HEK293 (cell line): ENCODE data around the gene FUT8.

Experiments
- CTCF ChIA-PET: fragments of 350-600 bp; formaldehyde crosslinking; extraction: SDS; loops from one replicate; lab custom pipeline; 2021; ENCODE audit warnings: antibody characterized with exemption; lab: Yijun Ruan, JAX
- POLR2A ChIA-PET: fragments of 300-600 bp; formaldehyde crosslinking; extraction: SDS; loops from one replicate; lab custom pipeline; 2020; ENCODE audit warnings: antibody characterized with exemption, inconsistent platforms; lab: Yijun Ruan, JAX
- H3K27ac ChIP-seq: fragments of 200-500 bp; sonication (Bioruptor generic); 2 replicates; pipeline ENCODE4 v1.5.1; 2014; ENCODE audit warnings: low read depth, low read length, control low read depth, inconsistent platforms; ENCODE audit errors: extremely low read depth
- H3K36me3 ChIP-seq, 2 experiments: fragments of 200-500 bp in 1 of 2; sonication (Bioruptor generic) in 1 of 2; 1 replicate in 1 of 2; 2 replicates in 1 of 2; pipeline ENCODE4 v1.5.1; 2014 to 2017; ENCODE audit warnings: inconsistent platforms in 2 of 2, low read length in 2 of 2; ENCODE audit not compliant: control insufficient read depth in 2 of 2, insufficient read depth in 1 of 2
- H3K4me1 ChIP-seq: fragments of 200-500 bp; sonication (Bioruptor generic); 2 replicates; pipeline ENCODE4 v1.5.1; 2014; ENCODE audit warnings: mild to moderate bottlenecking, low read length, inconsistent platforms; ENCODE audit not compliant: control insufficient read depth, insufficient read depth
- H3K4me3 ChIP-seq: 2 replicates; pipeline ENCODE4 v1.5.1; 2011; ENCODE audit warnings: low read depth, mild to moderate bottlenecking, control low read depth, low read length, moderate library complexity
- H3K9me3 ChIP-seq: fragments of 200-500 bp; sonication (Bioruptor generic); 2 replicates; pipeline ENCODE4 v1.5.1; 2014; ENCODE audit warnings: low read depth, low read length, inconsistent platforms; ENCODE audit not compliant: control insufficient read depth, insufficient read depth
- KLF10 ChIP-seq: fragments of 450-650 bp; IDR thresholded peaks from 2 replicates; pipeline ENCODE4 v1.5.1; 2018; ENCODE audit warnings: missing biosample characterization, mild to moderate bottlenecking, missing genetic modification characterization
- OSR2 ChIP-seq: fragments of 450-650 bp; formaldehyde crosslinking; IDR thresholded peaks from 2 replicates; pipeline ENCODE4 v1.5.1; 2016; ENCODE audit warnings: missing biosample characterization, missing genetic modification characterization
- TSHZ1 ChIP-seq: fragments of 450-650 bp; formaldehyde crosslinking; IDR thresholded peaks from 2 replicates; pipeline ENCODE4 v1.5.1; 2016; ENCODE audit warnings: missing biosample characterization, missing genetic modification characterization, borderline replicate concordance
- WT1 ChIP-seq: fragments of 450-650 bp; formaldehyde crosslinking; IDR thresholded peaks from 2 replicates; pipeline ENCODE4 v1.5.1; 2016; ENCODE audit warnings: missing biosample characterization, missing genetic modification characterization
- YY1 ChIP-seq: fragments of 450-650 bp; formaldehyde crosslinking; IDR thresholded peaks from 2 replicates; pipeline ENCODE4 v1.5.1; 2018; ENCODE audit warnings: missing biosample characterization, missing genetic modification characterization
- ZBTB17 ChIP-seq: fragments of 450-650 bp; formaldehyde crosslinking; IDR thresholded peaks from 2 replicates; pipeline ENCODE4 v1.5.1; 2016; ENCODE audit warnings: missing biosample characterization, missing genetic modification characterization
- ZBTB44 ChIP-seq: fragments of 450-650 bp; IDR thresholded peaks from 2 replicates; pipeline ENCODE4 v1.5.1; 2018; ENCODE audit warnings: missing biosample characterization, mild to moderate bottlenecking, missing genetic modification characterization
- ZNF169 ChIP-seq: fragments of 450-650 bp; formaldehyde crosslinking; IDR thresholded peaks from 2 replicates; pipeline ENCODE4 v1.5.1; 2016; ENCODE audit warnings: missing biosample characterization, missing genetic modification characterization
- ZNF175 ChIP-seq: fragments of 450-650 bp; formaldehyde crosslinking; IDR thresholded peaks from 2 replicates; pipeline ENCODE4 v1.5.1; 2016; ENCODE audit warnings: missing biosample characterization, missing genetic modification characterization
- ZNF24 ChIP-seq: fragments of 450-650 bp; formaldehyde crosslinking; IDR thresholded peaks from 2 replicates; pipeline ENCODE4 v1.5.1; 2016; ENCODE audit warnings: missing biosample characterization, missing genetic modification characterization
- ZNF514 ChIP-seq: fragments of 450-650 bp; formaldehyde crosslinking; IDR thresholded peaks from 2 replicates; pipeline ENCODE4 v1.5.1; 2016; ENCODE audit warnings: missing biosample characterization, missing genetic modification characterization
- ZNF544 ChIP-seq: fragments of 450-650 bp; formaldehyde crosslinking; IDR thresholded peaks from 2 replicates; pipeline ENCODE4 v1.5.0; 2017; ENCODE audit warnings: missing biosample characterization, missing genetic modification characterization
- ZNF561 ChIP-seq: fragments of 450-650 bp; IDR thresholded peaks from 2 replicates; pipeline ENCODE4 v1.5.1; 2018; ENCODE audit warnings: missing biosample characterization, missing genetic modification characterization, borderline replicate concordance
- ZNF585B ChIP-seq: fragments of 450-650 bp; formaldehyde crosslinking; IDR thresholded peaks from 2 replicates; pipeline ENCODE4 v1.5.1; 2016; ENCODE audit warnings: missing biosample characterization, missing genetic modification characterization
- ZNF639 ChIP-seq: fragments of 450-650 bp; formaldehyde crosslinking; IDR thresholded peaks from 2 replicates; pipeline ENCODE4 v1.5.1; 2016; ENCODE audit warnings: missing biosample characterization, missing genetic modification characterization
- ZNF645 ChIP-seq: fragments of 450-650 bp; formaldehyde crosslinking; IDR thresholded peaks from 2 replicates; pipeline ENCODE4; 2016; ENCODE audit warnings: missing biosample characterization, missing genetic modification characterization
- ZNF654 ChIP-seq: fragments of 450-650 bp; formaldehyde crosslinking; IDR thresholded peaks from 2 replicates; pipeline ENCODE4 v1.5.1; 2016; ENCODE audit warnings: low read depth, missing biosample characterization, missing genetic modification characterization
- ZSCAN23 ChIP-seq: fragments of 450-650 bp; formaldehyde crosslinking; IDR thresholded peaks from 2 replicates; pipeline ENCODE4 v1.5.1; 2016; ENCODE audit warnings: missing biosample characterization, missing genetic modification characterization

FUT8 gene

GRCh38 chr14:65558363-65558762 lies 145.8 kb downstream of the FUT8 start:
- no peaks in the 10 kb centered on the region for H3K9me3 ChIP-seq
- CTCF ChIA-PET = interaction anchor here (0.8 kb wide), 1 partner anchor 24 kb away, joined by 5 read pairs; no protein-coding TSS in a partner anchor
- no peak overlapping the region for H3K4me3 ChIP-seq
- POLR2A ChIA-PET = interaction anchor here (0.6 kb wide), 1 partner anchor 100 kb away, joined by 5 read pairs; no protein-coding TSS in a partner anchor
- no peaks in the 10 kb centered on the region for H3K36me3 ChIP-seq
- H3K4me1 ChIP-seq = no peaks in the 10 kb centered on the region
- no peak for TF ChIP-seq YY1 (tag by site-specific recombination)
- no peak overlapping the region for H3K27ac ChIP-seq

- H3K27ac ChIP-seq = no peak overlapping the region
- TF ChIP-seq ZNF175 (tag by site-specific recombination) = no peak
- no peak for TF ChIP-seq ZNF544 (tag by site-specific recombination)
- no peak for TF ChIP-seq ZNF561 (tag by site-specific recombination)
- TF ChIP-seq ZNF639 (tag by site-specific recombination) = no peak
- TF ChIP-seq WT1 = no peak
- TF ChIP-seq ZNF514 (tag by site-specific recombination) = no peak
- TF ChIP-seq ZNF169 (tag by site-specific recombination) = no peak
- TF ChIP-seq OSR2 (tag by site-specific recombination) = no peak
- TF ChIP-seq KLF10 (tag by site-specific recombination) = no peak
- TF ChIP-seq ZNF654 (tag by site-specific recombination) = no peak
- no peak for TF ChIP-seq ZBTB17 (tag by site-specific recombination)
- no peak for TF ChIP-seq ZNF24 (tag by site-specific recombination)
- no peak for TF ChIP-seq TSHZ1 (tag by site-specific recombination)
- no peak for TF ChIP-seq ZSCAN23 (tag by site-specific recombination)
- TF ChIP-seq ZNF585B (tag by site-specific recombination) = no peak
- no peak for TF ChIP-seq ZNF645 (tag by site-specific recombination)
- TF ChIP-seq ZBTB44 (tag by site-specific recombination) = no peak
- TF ChIP-seq, all 188 proteins: peak for 0
- Histone ChIP-seq H3K9me3 (no peaks in the 10 kb centered on the region), H3K4me1 (no peaks in the 10 kb centered on the region), H3K36me3 (no peaks in the 10 kb centered on the region), H3K4me3 (no peak overlapping the region)
- CTCF ChIA-PET = no interaction called here
- POLR2A ChIA-PET = no interaction called here
These were observed 148.0 kb downstream of the FUT8 start for GRCh38 chr14:65560340-65561027.
